GM12891 (cell line): ENCODE data around the gene DIP2C.

ENCODE experiments used
- POLR2A ChIP-seq: IDR thresholded peaks from 2 replicates; pipeline ENCODE4 v1.6.1; 2011; ENCODE audit warnings: low read depth, low read length, control low read depth
- TAF1 ChIP-seq: IDR thresholded peaks from 2 replicates; pipeline ENCODE4 v1.6.1; 2011; ENCODE audit warnings: low read depth, low read length, control low read depth

- TF ChIP-seq TAF1 = no peak
- no peak for TF ChIP-seq POLR2A
Measured at GRCh38 chr10:621513-621912, 68.0 kb downstream of the DIP2C start.
